GM23338 (cell line): ENCODE results near the gene RPS29. TPM values are rescaled to one million over a fixed set of nuclear protein-coding genes. Genes with fewer than 3 reads are reported as not detected.
"Not testable (repeated sequence)": the region's sequence is repeated elsewhere in the genome, so short reads cannot be mapped to it uniquely, and the experiment has no call there.

Experiments
- ATAC-seq: fragments of 200-7000 bp; cut with Tn5 transposase; 3 replicates; pipeline ENCODE4 v1.9.1; 2020
- DNase-seq: peaks from one replicate; pipeline ENCODE4 v3.0.0-alpha.2; 2015; ENCODE audit warnings: low spot score
- H2AFZ ChIP-seq: fragments of 200-600 bp; sonication (generic); 2 replicates; pipeline ENCODE4 v1.8.0; 2016; ENCODE audit warnings: antibody characterized with exemption, mild to moderate bottlenecking, moderate library complexity
- H3F3A ChIP-seq: fragments of 200-600 bp; sonication (generic); replicated peaks from 2 replicates; pipeline ENCODE4 v1.8.0; 2017; ENCODE audit warnings: antibody characterized with exemption, mixed run types, low read depth
- H3K27ac ChIP-seq: fragments of 200-600 bp; sonication (generic); 2 replicates; pipeline ENCODE4 v1.6.1; 2016; ENCODE audit warnings: low read depth
- H3K27me3 ChIP-seq: fragments of 200-600 bp; sonication (generic); 2 replicates; pipeline ENCODE4 v1.8.0; 2016; ENCODE audit warnings: mild to moderate bottlenecking, mixed run types, moderate library complexity; ENCODE audit not compliant: insufficient read depth
- H3K36me3 ChIP-seq: fragments of 200-600 bp; sonication (generic); 2 replicates; pipeline ENCODE4 v1.8.0; 2016; ENCODE audit warnings: mild to moderate bottlenecking; ENCODE audit not compliant: insufficient read depth
- H3K4me1 ChIP-seq: fragments of 200-600 bp; sonication (generic); 2 replicates; pipeline ENCODE4 v1.8.0; 2016; ENCODE audit warnings: mild to moderate bottlenecking, moderate library complexity; ENCODE audit not compliant: insufficient read depth
- H3K4me2 ChIP-seq: fragments of 200-600 bp; sonication (generic); 2 replicates; pipeline ENCODE4 v1.7.1; 2017; ENCODE audit warnings: mixed run types
- H3K4me3 ChIP-seq: fragments of 200-600 bp; sonication (generic); 2 replicates; pipeline ENCODE4 v1.6.1; 2016; ENCODE audit warnings: mixed run types
- H3K79me2 ChIP-seq: fragments of 200-600 bp; sonication (generic); replicated peaks from 2 replicates; pipeline ENCODE4 v1.8.0; 2017; ENCODE audit warnings: mild to moderate bottlenecking; ENCODE audit not compliant: insufficient read depth
- H3K9me2 ChIP-seq: fragments of 200-600 bp; sonication (generic); 2 replicates; pipeline ENCODE4 v1.8.0; 2017; ENCODE audit not compliant: insufficient read depth
- H4K20me1 ChIP-seq: fragments of 200-600 bp; sonication (generic); replicated peaks from 2 replicates; pipeline ENCODE4 v1.8.0; 2017; ENCODE audit warnings: mild to moderate bottlenecking; ENCODE audit not compliant: insufficient read depth
- H3K27ac Mint-ChIP-seq: 2 replicates; pipeline ENCODE4 v1.8.0; 2020; ENCODE audit warnings: inconsistent platforms, mild to moderate bottlenecking, moderate library complexity, mixed read lengths
- H3K27me3 Mint-ChIP-seq: 3 replicates; pipeline ENCODE4 v1.8.0; 2022; ENCODE audit warnings: low read depth, mild to moderate bottlenecking, moderate library complexity, mixed read lengths, inconsistent platforms; ENCODE audit not compliant: insufficient read depth, poor library complexity
- H3K36me3 Mint-ChIP-seq: 3 replicates; pipeline ENCODE4 v1.8.0; 2021; ENCODE audit warnings: low read depth, mild to moderate bottlenecking, inconsistent platforms, moderate library complexity, mixed read lengths
- H3K4me1 Mint-ChIP-seq: 3 replicates; pipeline ENCODE4 v1.8.0; 2020; ENCODE audit warnings: mild to moderate bottlenecking, inconsistent platforms, mixed read lengths
- H3K4me3 Mint-ChIP-seq: 3 replicates; pipeline ENCODE4 v1.8.0; 2021; ENCODE audit warnings: moderate library complexity, mild to moderate bottlenecking, inconsistent platforms, mixed read lengths
- H3K9me3 Mint-ChIP-seq: 3 replicates; pipeline ENCODE4 v1.8.0; 2020; ENCODE audit warnings: moderate library complexity, mild to moderate bottlenecking, inconsistent platforms, mixed read lengths
- CREB1 ChIP-seq: fragments of 250-450 bp; sonication (Bioruptor Pico); IDR thresholded peaks from 2 replicates; pipeline ENCODE4 v1.5.0; 2020; ENCODE audit warnings: low read depth, mild to moderate bottlenecking, moderate library complexity
- CTCF ChIP-seq, 2 experiments: fragments of 200-600 bp in 1 of 2; sonication (generic) in 1 of 2; conservative IDR thresholded peaks; 2 replicates each; pipeline versions ENCODE4 v1.5.1 to v1.6.1; 2016 to 2017; ENCODE audit warnings: antibody characterized with exemption in 2 of 2, low read depth in 2 of 2, mild to moderate bottlenecking in 2 of 2, moderate library complexity in 1 of 2
- ETS1 ChIP-seq: IDR thresholded peaks from 2 replicates; pipeline ENCODE4 v1.6.1; 2016; ENCODE audit warnings: antibody characterized with exemption
- EZH2 ChIP-seq: fragments of 200-600 bp; sonication (generic); IDR thresholded peaks from one replicate; pipeline ENCODE4 v1.8.0; 2017; ENCODE audit warnings: antibody characterized with exemption, mild to moderate bottlenecking, low read depth; ENCODE audit not compliant: unreplicated experiment
- NANOG ChIP-seq: IDR thresholded peaks from 2 replicates; pipeline ENCODE4 v1.6.1; 2016; ENCODE audit warnings: antibody characterized with exemption, borderline replicate concordance
- ZNF114 ChIP-seq: fragments of 250-450 bp; sonication (Bioruptor Pico); IDR thresholded peaks from 2 replicates; pipeline ENCODE4 v1.5.0; 2020; ENCODE audit warnings: mild to moderate bottlenecking, moderate library complexity
- polyA plus RNA-seq: library from polyadenylated mRNA; unstranded; fragments of >200 nt; fragmentation: Nextera tagmentation; extraction: Ambion mirVana; gene quantifications from 2 replicates; pipeline ENCODE4 v1.2.1, GENCODE V29; 2016
- total RNA-seq: library from RNA; depleted of rRNA; stranded (reverse); fragments of >200 nt; shearing (Covaris generic); gene quantifications from 2 replicates; pipeline ENCODE4 v1.2.3, GENCODE V29; 2014

RPS29 gene
- total and polyA plus RNA-seq, 2 experiments from 2014 or later = 2,560 to 3,734 TPM

GRCh38 chr14:49589387-49589786, 3.2 kb upstream of the RPS29 start:
- Histone ChIP-seq H3K4me1 (0 out of 2 replicates have a peak, but pooled peaks cover 1% of the 10 kb centered on the region), H3F3A (no peaks in the 10 kb centered on the region; the same call in 1 of the 2 replicates), H3K36me3 (peaks cover 6% of the 10 kb centered on the region), H3K4me3 (no peak overlapping the region), H3K79me2 (peaks cover 18% of the 10 kb centered on the region), H3K4me2 (no peak overlapping the region), H4K20me1 (peaks cover 9% of the 10 kb centered on the region), H3K9me2 (no peaks in the 10 kb centered on the region), H2AFZ (no peak overlapping the region), H3K27me3 (no peaks in the 10 kb centered on the region), H3K27ac (no peak overlapping the region)
- H3K4me3 Mint-ChIP-seq = no peak overlapping the region
- peaks cover 2% of the 10 kb centered on the region; the same call in 2 of the 3 replicates for H3K4me1 Mint-ChIP-seq
- H3K27me3 Mint-ChIP-seq = peaks cover 24% of the 10 kb centered on the region
- ATAC-seq = no peak
- DNase-seq = no peak
- no peak overlapping the region for H3K27ac Mint-ChIP-seq
- peaks cover 21% of the 10 kb centered on the region for H3K36me3 Mint-ChIP-seq
- no peak for TF ChIP-seq ZNF114 (CRISPR knock-in tag)
- H3K9me3 Mint-ChIP-seq = peaks cover 10% of the 10 kb centered on the region; the same call in 2 of the 3 replicates

GRCh38 chr14:49586673-49587460, 687 bp upstream of the RPS29 start:
- H3K4me3 Mint-ChIP-seq = peak overlapping the region; percentile 94
- H3K27ac Mint-ChIP-seq = peak overlapping the region; percentile 100
- peaks cover 40% of the 10 kb centered on the region for H3K27me3 Mint-ChIP-seq
- H3K4me3 ChIP-seq = peak overlapping the region; percentile 12; the same call in 1 of the 2 replicates
- H3K27ac ChIP-seq = no peak overlapping the region
- DNase-seq (peak; percentile 79), ATAC-seq (peak; percentile 2; the same call in 2 of the 3 replicates)
- H3F3A ChIP-seq = peaks cover 9% of the 10 kb centered on the region
- peaks cover 24% of the 10 kb centered on the region for H3K4me1 Mint-ChIP-seq
- H2AFZ ChIP-seq = no peak overlapping the region
- peaks cover 16% of the 10 kb centered on the region for H3K4me1 ChIP-seq
- H3K36me3 Mint-ChIP-seq = peaks cover 46% of the 10 kb centered on the region
- peaks cover 24% of the 10 kb centered on the region for H3K36me3 ChIP-seq
- H3K9me3 Mint-ChIP-seq = peaks cover 10% of the 10 kb centered on the region; the same call in 2 of the 3 replicates
- peak; percentile 64; the same call in 1 of the 2 replicates for TF ChIP-seq ZNF114 (CRISPR knock-in tag)
- TF ChIP-seq ETS1 = no peak
- no peak for TF ChIP-seq NANOG
- no peak for TF ChIP-seq CREB1
- no peak for TF ChIP-seq EZH2
- TF ChIP-seq CTCF (conservative IDR thresholded peaks at IDR 0.05; ENCODE audit: low read depth in 2 of 2) = peak; percentile 65 to 100
- H3K79me2 ChIP-seq = peaks cover 43% of the 10 kb centered on the region
- peaks cover 34% of the 10 kb centered on the region for H4K20me1 ChIP-seq
- H3K4me2 ChIP-seq = no peak overlapping the region
- H3K9me2 ChIP-seq = no peaks in the 10 kb centered on the region
- H3K27me3 ChIP-seq = no peaks in the 10 kb centered on the region

- not testable (repeated sequence) for H2AFZ ChIP-seq, ATAC-seq, H3K27me3 ChIP-seq, DNase-seq, H3K9me2 ChIP-seq
- H3K36me3 Mint-ChIP-seq = peaks cover 55% of the 10 kb centered on the region
- H3K27ac ChIP-seq = peak overlapping the region; percentile 89
- H3K27me3 Mint-ChIP-seq = peaks cover 44% of the 10 kb centered on the region
- peak overlapping the region; percentile 100 for H3K27ac Mint-ChIP-seq
- peaks cover 21% of the 10 kb centered on the region for H3F3A ChIP-seq
- H3K9me3 Mint-ChIP-seq = peaks cover 10% of the 10 kb centered on the region; the same call in 2 of the 3 replicates
- H3K79me2 ChIP-seq = peaks cover 60% of the 10 kb centered on the region
- H3K36me3 ChIP-seq = peaks cover 24% of the 10 kb centered on the region
- peaks cover 16% of the 10 kb centered on the region for H3K4me1 ChIP-seq
- peak overlapping the region; percentile 94 for H3K4me3 Mint-ChIP-seq
- peak overlapping the region; percentile 98 for H3K4me3 ChIP-seq
- H4K20me1 ChIP-seq = peaks cover 49% of the 10 kb centered on the region
- H3K4me1 Mint-ChIP-seq = peaks cover 26% of the 10 kb centered on the region
- H3K4me2 ChIP-seq = peak overlapping the region; percentile 95
These were observed 1.1 kb downstream of the RPS29 start for GRCh38 chr14:49584981-49585640.
